Progenitor cell of endocrine pancreas (in vitro differentiated cells): ENCODE measurements around the gene MRPL30. TPM values are rescaled to one million over a fixed set of nuclear protein-coding genes. Genes with fewer than 3 reads are reported as not detected.
"Not testable (repeated sequence)": the region's sequence is repeated elsewhere in the genome, so short reads cannot be mapped to it uniquely, and the experiment has no call there.

Source experiments
- DNase-seq: peaks from one replicate; pipeline ENCODE4 v3.0.0; 2021; ENCODE audit warnings: low spot score; ENCODE audit not compliant: unreplicated experiment
- H3K27ac Mint-ChIP-seq: 2 replicates; pipeline ENCODE4 v1.8.0; 2021; ENCODE audit warnings: mild to moderate bottlenecking, moderate library complexity, mixed read lengths
- H3K27me3 Mint-ChIP-seq: 2 replicates; pipeline ENCODE4 v1.8.0; 2021; ENCODE audit warnings: mixed read lengths
- H3K36me3 Mint-ChIP-seq: 2 replicates; pipeline ENCODE4 v1.8.0; 2022; ENCODE audit warnings: mixed read lengths; ENCODE audit not compliant: insufficient read depth
- H3K4me1 Mint-ChIP-seq: 2 replicates; pipeline ENCODE4 v1.8.0; 2021; ENCODE audit warnings: low read depth, mixed read lengths
- H3K4me3 Mint-ChIP-seq: 2 replicates; pipeline ENCODE4 v1.8.0; 2021; ENCODE audit warnings: low read depth, mild to moderate bottlenecking, moderate library complexity, mixed read lengths
- H3K9me3 Mint-ChIP-seq: 2 replicates; pipeline ENCODE4 v1.8.0; 2021; ENCODE audit warnings: low read depth, mixed read lengths
- CTCF ChIP-seq: fragments of 200-600 bp; sonication (generic); IDR thresholded peaks from one replicate; pipeline ENCODE4 v1.5.0; 2021; ENCODE audit warnings: antibody characterized with exemption, mild to moderate bottlenecking; ENCODE audit not compliant: unreplicated experiment
- total RNA-seq: library from RNA; stranded (reverse); gene quantifications from 2 replicates; pipeline ENCODE4 v1.2.1, GENCODE V29; 2021

MRPL30 gene
- total RNA-seq, 1 donor from 2014 or later: 37.3 TPM

DNA sequence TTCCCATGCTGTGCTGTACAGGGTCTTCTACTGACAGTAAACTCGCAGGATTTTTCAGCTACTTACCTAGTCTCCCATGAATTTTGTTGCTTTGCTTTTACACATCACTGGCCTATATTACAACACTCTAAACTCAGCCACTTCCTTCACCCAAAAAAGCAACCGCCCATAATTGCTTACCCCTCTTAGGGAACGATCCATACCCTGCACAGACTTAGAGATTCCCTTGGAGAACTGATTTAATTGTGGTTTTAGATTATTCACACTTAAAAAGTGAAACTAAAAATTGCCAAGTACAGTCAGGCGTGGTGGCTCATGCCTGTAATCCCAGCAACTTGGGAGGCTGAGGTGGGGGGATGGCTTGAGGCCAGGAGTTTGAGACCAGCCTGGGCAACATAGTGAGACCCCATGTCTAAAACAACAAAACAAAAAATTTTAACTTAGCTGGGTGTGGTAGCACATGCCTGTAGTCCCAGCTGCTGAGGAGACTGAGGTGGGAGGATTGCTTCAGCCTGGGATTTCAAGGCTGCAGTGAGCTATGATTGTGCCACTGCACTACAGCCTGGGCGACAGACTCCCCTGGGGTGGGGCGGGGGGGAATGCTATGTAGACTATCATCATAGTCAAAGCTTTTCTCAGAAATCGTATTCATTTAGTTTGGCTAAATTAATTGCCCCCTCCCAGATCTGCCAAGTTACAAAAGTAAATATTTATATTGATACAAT, 19.3 kb downstream of the MRPL30 start:
- H3K4me1 Mint-ChIP-seq: no peaks in the 10 kb centered on the region
- no peak overlapping the region for H3K4me3 Mint-ChIP-seq
- H3K9me3 Mint-ChIP-seq: peaks cover 10% of the 10 kb centered on the region
- DNase-seq: no peak
- H3K36me3 Mint-ChIP-seq: peaks cover 14% of the 10 kb centered on the region
- no peak overlapping the region for H3K27ac Mint-ChIP-seq
- no peaks in the 10 kb centered on the region for H3K27me3 Mint-ChIP-seq
- TF ChIP-seq CTCF: no peak

DNA sequence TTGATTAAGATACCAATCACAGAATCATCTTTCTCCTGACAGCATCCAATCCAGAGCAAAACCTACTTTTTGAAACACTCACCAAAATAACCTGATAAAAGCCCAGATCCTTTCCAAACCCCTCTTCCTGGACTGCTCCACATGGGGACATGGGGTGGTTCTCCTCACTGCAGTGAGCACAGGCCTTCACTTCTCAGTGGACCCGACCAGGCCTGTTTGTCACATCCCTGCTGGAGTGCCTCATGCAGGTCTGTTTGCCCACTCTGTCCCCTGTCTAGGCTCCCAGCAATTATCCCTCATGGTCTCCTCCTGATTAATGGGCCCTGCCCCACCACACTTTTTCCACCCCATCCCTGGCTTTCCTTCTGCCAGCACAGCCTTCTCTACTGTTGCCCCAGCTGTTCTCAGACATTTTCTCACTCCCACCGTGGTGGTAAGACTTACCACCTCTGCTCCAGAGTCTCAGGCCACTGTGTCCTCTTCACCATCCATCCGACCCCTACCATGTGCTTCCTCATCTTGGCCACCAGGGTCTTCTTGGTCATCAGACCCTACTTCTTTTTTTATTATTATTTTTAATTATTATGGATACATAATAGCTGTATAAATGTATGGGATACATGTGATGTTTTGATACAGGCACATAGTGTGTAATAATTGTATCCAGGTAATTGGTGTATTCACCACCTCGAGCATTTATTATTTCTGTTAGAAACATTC, 21.1 kb downstream of the MRPL30 start:
- Mint-ChIP-seq H3K4me3 (no peak overlapping the region), H3K27me3 (no peaks in the 10 kb centered on the region), H3K27ac (peak overlapping the region; percentile 73), H3K4me1 (no peaks in the 10 kb centered on the region), H3K9me3 (peaks cover 24% of the 10 kb centered on the region), H3K36me3 (peaks cover 22% of the 10 kb centered on the region)
- TF ChIP-seq CTCF: peak; percentile 37
- DNase-seq: no peak

- DNase-seq: no peak
- no peaks in the 10 kb centered on the region for H3K27me3 Mint-ChIP-seq
- no peak for TF ChIP-seq CTCF
- no peak overlapping the region for H3K4me3 Mint-ChIP-seq
- no peak overlapping the region for H3K27ac Mint-ChIP-seq
- H3K4me1 Mint-ChIP-seq: no peaks in the 10 kb centered on the region
- H3K9me3 Mint-ChIP-seq: peaks cover 35% of the 10 kb centered on the region
- peaks cover 34% of the 10 kb centered on the region for H3K36me3 Mint-ChIP-seq
These were observed 24.5 kb downstream of the MRPL30 start for GRCh38 chr2:99205491-99205890.

DNA sequence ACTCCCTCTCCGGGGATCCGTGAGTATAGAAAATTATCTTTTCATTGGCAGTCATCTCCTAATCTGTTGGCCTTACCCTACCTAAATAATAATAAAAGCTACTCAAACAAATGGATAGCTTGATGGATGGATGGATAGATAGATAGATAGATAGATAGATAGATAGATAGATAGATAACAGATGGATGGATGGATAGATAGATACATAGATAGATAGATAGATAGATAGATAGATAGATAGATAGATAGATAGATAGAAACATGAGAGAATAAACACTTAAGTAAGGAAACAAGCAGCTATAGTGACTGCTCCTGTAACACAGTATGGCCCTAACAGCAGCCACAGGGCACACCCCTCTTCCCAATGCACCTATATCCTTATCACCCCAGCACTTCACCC, 35.1 kb downstream of the MRPL30 start:
- H3K4me3 Mint-ChIP-seq: no peak overlapping the region
- no peak overlapping the region for H3K27ac Mint-ChIP-seq
- TF ChIP-seq CTCF: no peak
- no peaks in the 10 kb centered on the region for H3K9me3 Mint-ChIP-seq
- no peaks in the 10 kb centered on the region for H3K4me1 Mint-ChIP-seq
- no peak for DNase-seq
- peaks cover 1% of the 10 kb centered on the region for H3K36me3 Mint-ChIP-seq
- no peaks in the 10 kb centered on the region for H3K27me3 Mint-ChIP-seq

DNA sequence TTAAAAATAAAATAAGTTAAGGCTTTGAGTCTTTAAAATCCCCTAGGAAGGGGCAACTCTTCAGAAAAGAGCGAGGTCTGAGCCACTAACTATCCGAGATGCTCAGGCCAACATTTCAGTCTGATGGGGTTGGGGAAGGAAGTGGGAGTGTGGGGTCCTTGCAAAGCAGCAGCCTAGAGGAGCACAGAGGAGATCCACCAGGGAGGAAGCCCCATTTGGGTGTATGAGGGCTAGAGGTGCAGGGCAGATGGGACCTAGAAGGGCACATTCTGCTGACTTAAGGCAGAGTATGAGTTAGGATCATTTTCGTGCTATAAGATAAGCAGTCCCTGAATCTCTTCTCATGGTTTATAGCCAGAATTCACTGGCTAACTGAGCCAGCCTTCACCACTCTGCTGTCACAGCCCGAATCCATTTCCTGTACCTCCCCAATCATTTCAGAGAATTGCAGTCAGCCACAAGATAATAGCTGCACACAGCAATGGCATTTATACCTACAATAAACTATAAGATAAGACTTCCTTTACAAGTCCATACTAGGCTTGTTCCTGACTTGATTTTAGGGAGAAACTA, 37.0 kb downstream of the MRPL30 start:
- H3K4me3 Mint-ChIP-seq: no peak overlapping the region
- no peaks in the 10 kb centered on the region for H3K4me1 Mint-ChIP-seq
- no peak overlapping the region for H3K27ac Mint-ChIP-seq

DNA sequence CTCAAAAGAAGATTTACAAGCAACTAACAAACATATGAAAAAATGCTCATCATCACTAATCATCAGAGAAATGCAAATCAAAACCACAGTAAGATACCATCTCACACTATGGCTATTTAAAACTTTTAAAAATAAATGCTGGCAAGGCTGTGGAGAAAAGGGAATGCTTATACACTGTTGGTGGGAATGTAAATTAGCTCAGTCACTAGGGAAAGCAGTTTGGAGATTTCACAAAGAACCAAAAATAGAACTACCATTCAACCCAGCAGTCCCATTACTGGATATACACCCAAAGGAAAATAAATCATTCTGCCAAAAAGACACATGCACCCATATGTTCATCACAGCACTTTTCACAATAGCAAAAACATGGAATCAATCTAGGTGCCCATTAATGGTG, 52.2 kb downstream of the MRPL30 start:
- H3K27ac Mint-ChIP-seq, H3K4me3 Mint-ChIP-seq, DNase-seq, H3K36me3 Mint-ChIP-seq, H3K4me1 Mint-ChIP-seq, H3K27me3 Mint-ChIP-seq: not testable (repeated sequence)
- peaks cover 48% of the 10 kb centered on the region for H3K9me3 Mint-ChIP-seq

More for the DNA sequence above, 37.0 kb downstream of the MRPL30 start:
- DNase-seq: no peak
- H3K27me3 Mint-ChIP-seq: no peaks in the 10 kb centered on the region
- TF ChIP-seq CTCF: no peak
- no peaks in the 10 kb centered on the region for H3K9me3 Mint-ChIP-seq
- H3K36me3 Mint-ChIP-seq: peaks cover 2% of the 10 kb centered on the region
